Effector memory CD4-positive, alpha-beta T cell (primary cell): ENCODE measurements around the gene HAAO.
A peak's percentile ranks its signal among the peaks of the same experiment; 100 is the strongest.

Source experiments
- DNase-seq, 3 donors: peaks; one replicate each; pipeline ENCODE4 v3.0.0-alpha.2; 2020
- H3K27ac ChIP-seq: 2 replicates; pipeline ENCODE4 v1.7.0; 2013; ENCODE audit warnings: mild to moderate bottlenecking, low read length, moderate library complexity; ENCODE audit not compliant: insufficient read depth, poor library complexity, severe bottlenecking
- H3K27me3 ChIP-seq: replicated peaks from 2 replicates; pipeline ENCODE4 v1.7.0; 2013; ENCODE audit warnings: mild to moderate bottlenecking, low read length; ENCODE audit not compliant: insufficient read depth, control insufficient read depth, poor library complexity, severe bottlenecking
- H3K36me3 ChIP-seq: 2 replicates; pipeline ENCODE4 v1.7.0; 2013; ENCODE audit warnings: mild to moderate bottlenecking, low read length, moderate library complexity; ENCODE audit not compliant: control insufficient read depth, insufficient read depth
- H3K4me1 ChIP-seq: 2 replicates; pipeline ENCODE4 v1.7.0; 2013; ENCODE audit warnings: low read length, mild to moderate bottlenecking; ENCODE audit not compliant: control insufficient read depth, insufficient read depth, poor library complexity, severe bottlenecking
- H3K4me3 ChIP-seq: 2 replicates; pipeline ENCODE4 v1.7.0; 2013; ENCODE audit warnings: low read length, low read depth, mild to moderate bottlenecking; ENCODE audit not compliant: insufficient read depth, poor library complexity, severe bottlenecking
- H3K9me3 ChIP-seq: 2 replicates; pipeline ENCODE4 v1.7.0; 2013; ENCODE audit warnings: mild to moderate bottlenecking, low read length, moderate library complexity; ENCODE audit not compliant: control insufficient read depth

The HAAO gene

GRCh38 chr2:42813763-42814162, 21.4 kb upstream of the HAAO start:
- no peak overlapping the region for H3K4me3 ChIP-seq
- peaks cover 3% of the 10 kb centered on the region for H3K4me1 ChIP-seq
- no peak overlapping the region for H3K27ac ChIP-seq
- H3K36me3 ChIP-seq = no peaks in the 10 kb centered on the region
- H3K9me3 ChIP-seq = no peaks in the 10 kb centered on the region
- no peak for DNase-seq
- H3K27me3 ChIP-seq = no peaks in the 10 kb centered on the region

GRCh38 chr2:42812899-42813479, 20.6 kb upstream of the HAAO start:
- Histone ChIP-seq H3K27me3 (no peaks in the 10 kb centered on the region), H3K4me1 (peaks cover 3% of the 10 kb centered on the region), H3K4me3 (no peak overlapping the region), H3K9me3 (no peaks in the 10 kb centered on the region), H3K36me3 (no peaks in the 10 kb centered on the region), H3K27ac (no peak overlapping the region)
- DNase-seq = no peak

GRCh38 chr2:42810971-42811811, 18.8 kb upstream of the HAAO start:
- Histone ChIP-seq H3K9me3 (no peaks in the 10 kb centered on the region), H3K27ac (peak overlapping the region; percentile 94), H3K4me1 (peaks cover 3% of the 10 kb centered on the region), H3K27me3 (no peaks in the 10 kb centered on the region), H3K36me3 (no peaks in the 10 kb centered on the region), H3K4me3 (peak overlapping the region; percentile 79)
- DNase-seq = peak in 2 of 3 donors; percentile 19 to 26

- Histone ChIP-seq H3K4me3 (peak overlapping the region; percentile 79), H3K4me1 (peaks cover 3% of the 10 kb centered on the region), H3K27ac (peak overlapping the region; percentile 94), H3K9me3 (no peaks in the 10 kb centered on the region), H3K36me3 (no peaks in the 10 kb centered on the region), H3K27me3 (no peaks in the 10 kb centered on the region)
- peak; percentile 87 to 91 (median 88) for DNase-seq
These were observed 18.0 kb upstream of the HAAO start for GRCh38 chr2:42810121-42810970.

DNA sequence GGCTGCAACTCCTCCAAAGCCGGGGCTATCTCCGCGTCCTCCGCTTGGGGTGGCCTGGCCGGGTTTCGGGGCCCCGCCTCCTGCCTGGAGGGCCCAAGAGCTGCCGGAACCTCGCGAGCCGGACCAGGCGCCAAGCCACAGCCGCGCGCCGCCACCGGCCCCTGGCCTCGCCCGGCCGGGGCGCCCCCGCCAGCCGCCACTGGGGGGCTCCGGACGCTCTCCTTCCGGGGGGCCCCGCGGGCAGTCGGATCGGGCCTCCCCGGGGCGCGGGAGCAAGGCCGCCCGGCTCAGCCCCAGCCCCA, 17.4 kb upstream of the HAAO start:
- Histone ChIP-seq H3K9me3 (no peaks in the 10 kb centered on the region), H3K27me3 (no peaks in the 10 kb centered on the region), H3K27ac (peak overlapping the region; percentile 94), H3K4me1 (peaks cover 3% of the 10 kb centered on the region), H3K4me3 (peak overlapping the region; percentile 30), H3K36me3 (no peaks in the 10 kb centered on the region)
- peak in 1 of 3 donors; percentile 63 for DNase-seq

DNA sequence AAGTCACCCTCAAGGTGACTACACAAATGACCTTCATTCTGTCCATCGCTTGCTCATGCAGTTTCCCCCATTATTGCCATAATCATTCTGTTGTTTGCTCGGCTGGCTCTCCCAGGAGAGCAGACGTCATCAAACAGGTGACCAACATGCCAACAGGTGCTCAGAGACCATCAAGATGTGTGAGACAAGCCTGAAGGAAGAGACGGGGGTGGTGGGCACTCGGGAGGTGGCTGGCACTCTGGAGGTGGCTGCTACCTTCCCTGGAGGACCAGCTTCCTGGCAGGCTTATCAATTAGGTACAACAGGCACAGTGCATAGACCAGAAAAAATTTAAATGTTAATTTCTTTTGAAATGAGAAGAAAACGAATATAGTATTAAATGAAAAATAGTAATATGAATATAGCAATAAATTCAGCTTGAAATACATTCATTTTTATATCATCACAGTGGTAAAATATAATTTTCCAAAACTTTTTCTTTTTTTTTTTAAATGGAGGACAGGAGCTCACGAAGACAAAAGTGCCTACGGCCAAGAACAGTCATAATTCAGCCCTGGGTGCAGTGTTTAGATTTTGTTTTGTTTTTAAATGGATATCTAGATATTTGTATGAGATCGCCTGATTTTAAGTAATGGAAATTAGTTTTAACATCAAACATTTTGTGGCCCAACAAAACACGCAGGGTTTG, 16.9 kb upstream of the HAAO start:
- no peaks in the 10 kb centered on the region for H3K36me3 ChIP-seq
- no peaks in the 10 kb centered on the region for H3K27me3 ChIP-seq
- H3K4me3 ChIP-seq = peak overlapping the region; percentile 30
- H3K4me1 ChIP-seq = peaks cover 3% of the 10 kb centered on the region
- no peak for DNase-seq
- no peaks in the 10 kb centered on the region for H3K9me3 ChIP-seq
- H3K27ac ChIP-seq = peak overlapping the region; percentile 94

DNA sequence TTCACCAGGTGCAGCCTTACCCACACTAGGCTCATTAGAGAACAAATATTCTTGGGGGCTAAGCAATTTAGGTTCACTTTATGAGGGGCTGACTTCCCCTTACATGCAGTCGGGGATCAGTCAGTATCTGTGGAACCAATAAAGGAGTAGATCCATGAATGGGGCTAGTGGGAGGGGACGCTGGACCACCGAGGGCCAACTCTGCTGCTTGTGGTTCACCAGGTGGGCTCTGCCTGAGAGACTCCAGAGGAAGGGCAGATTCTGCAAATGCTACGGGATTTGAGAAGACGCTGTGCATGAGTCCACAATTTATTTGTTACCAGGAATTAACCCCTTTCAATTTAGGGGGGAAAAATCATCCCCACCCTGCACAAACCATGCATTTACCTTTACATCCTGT, 15.9 kb upstream of the HAAO start:
- DNase-seq = no peak
- Histone ChIP-seq H3K27me3 (no peaks in the 10 kb centered on the region), H3K4me3 (no peak overlapping the region), H3K27ac (no peak overlapping the region), H3K9me3 (no peaks in the 10 kb centered on the region), H3K36me3 (no peaks in the 10 kb centered on the region), H3K4me1 (peaks cover 3% of the 10 kb centered on the region)

DNA sequence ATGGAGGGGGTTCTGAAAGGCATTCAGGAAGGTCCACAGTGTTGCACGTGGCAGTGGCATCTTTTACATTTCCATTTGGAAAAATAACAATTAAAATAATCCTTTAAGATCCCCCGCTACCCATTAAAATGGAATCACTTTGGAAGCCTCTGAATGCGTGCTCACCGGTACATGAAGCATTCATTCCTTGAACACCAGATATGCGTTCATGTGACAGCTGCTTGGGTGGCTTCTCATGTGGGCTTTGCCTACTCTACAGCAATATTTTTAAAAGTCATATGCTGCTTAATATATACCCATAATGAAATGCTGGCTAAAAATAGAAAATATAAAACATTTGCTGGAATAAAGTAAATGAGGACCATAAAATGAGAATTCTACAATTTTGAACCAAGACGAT, 14.4 kb upstream of the HAAO start:
- DNase-seq = no peak
- no peak overlapping the region for H3K27ac ChIP-seq
- no peaks in the 10 kb centered on the region for H3K27me3 ChIP-seq
- no peak overlapping the region for H3K4me3 ChIP-seq
- no peaks in the 10 kb centered on the region for H3K9me3 ChIP-seq
- H3K36me3 ChIP-seq = no peaks in the 10 kb centered on the region
- H3K4me1 ChIP-seq = peaks cover 3% of the 10 kb centered on the region

GRCh38 chr2:42804891-42805290, 12.5 kb upstream of the HAAO start:
- no peaks in the 10 kb centered on the region for H3K36me3 ChIP-seq
- DNase-seq = no peak
- no peak overlapping the region for H3K4me3 ChIP-seq
- H3K27ac ChIP-seq = no peak overlapping the region
- H3K9me3 ChIP-seq = no peaks in the 10 kb centered on the region
- H3K4me1 ChIP-seq = no peaks in the 10 kb centered on the region
- H3K27me3 ChIP-seq = no peaks in the 10 kb centered on the region
